ENCODE results near the gene ALDH8A1.

DNA sequence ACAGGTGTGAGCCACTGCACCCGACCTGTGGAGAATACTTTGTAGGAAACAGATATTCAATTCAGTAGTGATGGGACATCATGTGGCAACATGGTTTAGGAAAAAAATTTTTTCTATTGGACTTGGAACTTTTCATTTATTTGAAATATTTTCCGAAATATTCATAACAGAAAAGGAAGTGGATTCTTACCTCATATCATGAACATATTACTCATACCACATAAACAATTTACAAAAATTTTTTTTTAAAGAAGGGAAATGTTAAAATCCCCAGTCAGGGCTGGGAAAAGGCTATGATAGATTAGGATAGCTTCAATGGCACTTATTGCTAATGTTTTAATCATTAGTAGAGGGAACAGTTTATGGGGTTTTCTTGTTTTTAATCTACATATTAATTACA is 6.8 kb upstream of the ALDH8A1 start:
- TF ChIP-seq ZFX (CRISPR knock-in tag; IDR thresholded peaks at IDR 0.05; ENCODE audit: low read depth) (no peak), ZBTB8A (CRISPR knock-in tag; IDR thresholded peaks at IDR 0.05; ENCODE audit: borderline replicate concordance, low read depth) (no peak)
- TF ChIP-seq, protein P1, sequence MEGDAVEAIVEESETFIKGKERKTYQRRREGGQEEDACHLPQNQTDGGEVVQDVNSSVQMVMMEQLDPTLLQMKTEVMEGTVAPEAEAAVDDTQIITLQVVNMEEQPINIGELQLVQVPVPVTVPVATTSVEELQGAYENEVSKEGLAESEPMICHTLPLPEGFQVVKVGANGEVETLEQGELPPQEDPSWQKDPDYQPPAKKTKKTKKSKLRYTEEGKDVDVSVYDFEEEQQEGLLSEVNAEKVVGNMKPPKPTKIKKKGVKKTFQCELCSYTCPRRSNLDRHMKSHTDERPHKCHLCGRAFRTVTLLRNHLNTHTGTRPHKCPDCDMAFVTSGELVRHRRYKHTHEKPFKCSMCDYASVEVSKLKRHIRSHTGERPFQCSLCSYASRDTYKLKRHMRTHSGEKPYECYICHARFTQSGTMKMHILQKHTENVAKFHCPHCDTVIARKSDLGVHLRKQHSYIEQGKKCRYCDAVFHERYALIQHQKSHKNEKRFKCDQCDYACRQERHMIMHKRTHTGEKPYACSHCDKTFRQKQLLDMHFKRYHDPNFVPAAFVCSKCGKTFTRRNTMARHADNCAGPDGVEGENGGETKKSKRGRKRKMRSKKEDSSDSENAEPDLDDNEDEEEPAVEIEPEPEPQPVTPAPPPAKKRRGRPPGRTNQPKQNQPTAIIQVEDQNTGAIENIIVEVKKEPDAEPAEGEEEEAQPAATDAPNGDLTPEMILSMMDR (CRISPR knock-in tag; IDR thresholded peaks at IDR 0.05), result no peak

All from HepG2 (cell line).